GM19438 (cell line): ENCODE measurements around the gene NRCAM.

Source experiments
- ATAC-seq: cut with Tn5 transposase; IDR thresholded peaks from one replicate; pipeline ENCODE4 v1.9.1; 2021; ENCODE audit warnings: low read depth; ENCODE audit not compliant: unreplicated experiment

The NRCAM gene

GRCh38 chr7:108143658-108144420, 312.4 kb downstream of the NRCAM start:
- no peak for ATAC-seq

- no peak for ATAC-seq
These were observed 313.5 kb downstream of the NRCAM start for GRCh38 chr7:108142675-108143259.

- ATAC-seq, result no peak
These were observed 314.1 kb downstream of the NRCAM start for GRCh38 chr7:108142180-108142579.

- no peak for ATAC-seq
These were observed 315.6 kb downstream of the NRCAM start for GRCh38 chr7:108140671-108141070.

- ATAC-seq, result no peak
These were observed 317.3 kb downstream of the NRCAM start for GRCh38 chr7:108138911-108139310.

GRCh38 chr7:108137993-108138392, 318.2 kb downstream of the NRCAM start:
- ATAC-seq, result no peak

- ATAC-seq, result no peak
These were observed 319.2 kb downstream of the NRCAM start for GRCh38 chr7:108137040-108137439.

- ATAC-seq, result peak; percentile 14
These were observed 320.0 kb downstream of the NRCAM start for GRCh38 chr7:108136191-108136688.

- ATAC-seq, result peak; percentile 98
These were observed 320.6 kb downstream of the NRCAM start for GRCh38 chr7:108135446-108136190.

GRCh38 chr7:108134486-108134885, 321.8 kb downstream of the NRCAM start:
- ATAC-seq, result no peak

- ATAC-seq, result no peak
These were observed 323.5 kb downstream of the NRCAM start for GRCh38 chr7:108132551-108133265.

- ATAC-seq, result no peak
These were observed 326.0 kb downstream of the NRCAM start, which contains the start of gene LAMB4 for GRCh38 chr7:108130261-108130660. Gene LAMB4, minus strand, starts transcription at chr7:108130361. Its CDS starts 7,197 bp downstream, at chr7:108123164.

- no peak for ATAC-seq
These were observed 326.9 kb downstream of the NRCAM start for GRCh38 chr7:108129018-108129965.

- ATAC-seq, result no peak
These were observed 327.7 kb downstream of the NRCAM start for GRCh38 chr7:108128514-108128913.

GRCh38 chr7:108127461-108127860, 328.8 kb downstream of the NRCAM start:
- no peak for ATAC-seq

- ATAC-seq, result no peak
These were observed 331.4 kb downstream of the NRCAM start for GRCh38 chr7:108124820-108125219.

GRCh38 chr7:108122181-108122580, 334.1 kb downstream of the NRCAM start:
- ATAC-seq, result no peak

GRCh38 chr7:108120933-108121332, 335.3 kb downstream of the NRCAM start:
- no peak for ATAC-seq

GRCh38 chr7:108120196-108120595, 336.0 kb downstream of the NRCAM start:
- no peak for ATAC-seq

- no peak for ATAC-seq
These were observed 337.3 kb downstream of the NRCAM start for GRCh38 chr7:108118959-108119358.
